Left cardiac atrium (tissue), 4 donors: ENCODE results near the gene SPARC. TPM values are rescaled to one million over a fixed set of nuclear protein-coding genes. Genes with fewer than 3 reads are reported as not detected.
A peak's percentile ranks its signal among the peaks of the same experiment; 100 is the strongest.
"Not testable (repeated sequence)": the region's sequence is repeated elsewhere in the genome, so short reads cannot be mapped to it uniquely, and the experiment has no call there.

ENCODE experiments used
- ATAC-seq, 2 donors: fragments of 200-7000 bp; cut with Tn5 transposase; one replicate each; pipeline ENCODE4 v1.9.1; 2020; ENCODE audit warnings: mild to moderate bottlenecking in 2 of 2, moderate library complexity in 2 of 2
- DNase-seq: peaks from one replicate; pipeline ENCODE4 v3.0.0-alpha.2; 2020
- intact Hi-C, 2 donors: fragments of 100-400 bp; cut with DNase I; formaldehyde crosslinking; loops; one replicate each; pipeline versions ENCODE4 v1.14.1 to v1.15.1; 2022 to 2023
- total RNA-seq, 2 donors: library from RNA; stranded (reverse); fragmentation: NEBNext Ultra II Directional; extraction: Animal tissue kit (Norgen Biotek cat#: 25700); gene quantifications; one replicate each; pipeline ENCODE4 v1.2.1, GENCODE V29; 2021
- donor health status: DM: no; HTN: yes; CAD: no.
- donor health status: DM: no; HTN: yes; CAD: no; lungs with severe emphysema.
- donor health status: DM: yes; HTN: yes; CAD: no.
- donor health status: Dilated cardiomyopathy.

Gene SPARC
- total RNA-seq, 2 donors from 2014 or later = 807 to 1,125 TPM

DNA sequence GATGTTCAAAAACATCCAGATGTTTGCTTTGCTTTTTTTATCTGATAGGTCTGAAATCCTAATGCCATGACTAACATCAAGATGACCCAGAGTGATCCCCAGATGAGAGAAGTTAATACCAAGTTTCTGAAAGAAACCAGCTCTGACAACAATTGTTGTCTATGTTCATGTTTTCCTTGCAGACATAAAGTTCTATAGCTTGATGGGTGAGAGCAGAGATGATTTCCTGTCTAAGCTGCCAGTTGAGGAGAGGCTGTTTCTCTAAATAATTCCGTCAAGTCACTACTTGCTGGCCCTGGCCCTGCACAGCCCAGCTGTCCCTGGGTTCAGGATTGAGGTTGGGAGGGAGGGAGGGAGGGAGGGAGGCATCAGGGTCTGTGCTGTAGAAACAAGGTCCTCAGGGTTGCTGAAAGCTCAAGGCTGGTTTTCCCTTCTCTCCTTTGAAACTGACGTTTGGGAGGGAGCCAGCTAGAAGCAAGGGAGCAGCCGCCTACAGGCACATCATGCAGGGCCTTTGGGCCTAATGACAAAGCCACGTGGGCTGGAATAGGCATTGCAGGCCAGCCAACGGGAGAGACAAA lies 3.9 kb downstream of the SPARC start:
- DNase-seq (no peak), ATAC-seq (peak in 1 of 2 donors; percentile 20)
- intact Hi-C loops = no loop called here

DNA sequence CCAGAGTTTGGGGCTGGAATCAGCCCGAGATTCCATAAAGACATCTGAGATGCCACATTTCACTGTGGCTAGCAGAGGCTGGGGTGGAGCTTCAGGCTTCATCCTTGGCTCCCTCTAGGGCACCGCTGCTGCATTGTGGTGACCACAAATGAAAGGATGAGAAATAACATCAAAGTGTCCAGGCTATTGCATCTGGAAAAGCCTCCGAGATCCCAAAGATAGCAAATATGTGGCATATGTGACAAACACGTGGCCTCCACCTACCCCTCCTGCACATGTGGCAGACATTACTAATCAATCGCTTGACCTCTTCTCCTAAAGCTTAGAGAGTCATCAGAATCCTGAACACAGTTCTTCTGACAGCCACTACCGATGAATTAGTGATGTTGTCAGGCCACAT lies 4.5 kb downstream of the SPARC start:
- intact Hi-C loops = no loop called here

DNA sequence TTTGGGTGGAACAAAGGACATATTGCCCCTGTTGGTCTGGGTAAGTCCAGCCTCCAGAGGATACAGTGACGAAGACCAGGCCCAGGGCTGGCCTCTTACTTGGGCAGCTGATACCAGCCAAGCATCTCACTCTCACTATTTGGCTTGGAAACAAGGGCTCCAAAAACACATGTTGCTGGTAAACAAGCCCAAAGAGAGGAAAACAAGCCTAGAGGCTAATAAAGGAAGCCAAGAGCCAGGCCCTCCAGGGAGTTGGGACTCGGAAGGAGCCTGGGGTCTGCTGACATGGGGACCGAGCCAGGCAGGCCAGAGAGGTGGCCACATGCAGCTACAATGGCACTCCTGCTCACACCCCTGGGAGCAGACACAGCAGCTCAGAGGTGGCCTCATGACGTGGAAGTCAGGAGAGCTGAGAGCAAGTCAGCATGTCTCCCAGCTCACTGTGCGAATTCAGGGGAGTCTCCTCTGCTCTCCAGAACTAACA lies 5.7 kb downstream of the SPARC start:
- DNase-seq (no peak), ATAC-seq (peak in 1 of 2 donors; percentile 5)
- intact Hi-C loops = no loop called here

More for the DNA sequence above, 4.5 kb downstream of the SPARC start:
- ATAC-seq = no peak
- no peak for DNase-seq

DNA sequence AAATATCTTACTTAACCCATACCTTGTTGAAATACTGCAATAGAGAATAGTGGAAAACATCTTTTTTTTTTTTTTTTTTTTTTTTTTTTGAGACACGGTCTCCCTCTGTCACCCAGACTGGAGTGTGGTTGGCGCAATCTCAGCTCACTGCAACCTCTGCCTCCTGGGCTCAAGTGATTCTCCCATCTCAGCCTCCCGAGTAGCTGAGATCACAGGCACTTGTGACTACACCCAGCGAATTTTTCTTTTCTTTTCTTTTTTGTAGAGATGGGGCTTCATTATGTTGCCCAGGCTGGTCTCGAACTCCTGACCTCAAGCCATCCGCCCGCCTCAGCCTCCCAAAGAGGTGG lies 6.6 kb downstream of the SPARC start:
- intact Hi-C loops, DNase-seq, ATAC-seq: not testable (repeated sequence)

DNA sequence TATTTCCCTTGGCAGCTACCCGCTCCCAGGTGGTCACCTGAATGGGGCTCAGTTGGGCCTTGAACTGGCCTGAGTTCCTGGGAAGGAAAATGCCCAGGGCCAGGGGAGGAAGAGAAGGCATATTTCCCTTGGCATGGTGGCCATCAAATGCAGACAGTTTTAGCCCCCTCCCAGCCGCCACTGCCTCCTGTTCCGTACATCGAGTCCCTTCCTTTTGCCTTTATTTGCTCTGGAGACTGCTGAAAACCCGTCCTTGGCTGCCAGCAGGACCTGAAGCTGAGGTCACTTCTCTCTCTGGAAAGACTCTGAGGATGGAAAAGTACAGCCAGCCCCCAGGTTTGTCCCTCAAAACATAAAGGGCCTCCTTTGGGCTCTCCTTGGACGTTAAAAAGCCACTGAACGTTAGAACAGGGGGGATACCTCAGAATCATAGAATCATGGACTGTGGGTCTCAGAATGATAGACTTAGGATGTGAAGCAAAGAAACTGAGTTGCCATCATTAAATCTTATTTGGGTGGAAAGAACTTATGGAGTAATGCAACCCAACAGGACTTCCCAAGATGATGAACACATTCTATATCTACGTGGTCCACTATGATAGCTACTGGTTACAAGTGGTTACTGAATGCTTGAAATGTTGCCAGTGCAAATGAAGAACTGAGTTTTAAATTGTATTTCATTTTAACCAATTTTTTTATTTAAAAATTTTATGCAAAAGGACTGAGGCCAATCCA lies 7.1 kb downstream of the SPARC start:
- intact Hi-C loops = no loop called here
- ATAC-seq (peak in 1 of 2 donors; percentile 2), DNase-seq (no peak)

DNA sequence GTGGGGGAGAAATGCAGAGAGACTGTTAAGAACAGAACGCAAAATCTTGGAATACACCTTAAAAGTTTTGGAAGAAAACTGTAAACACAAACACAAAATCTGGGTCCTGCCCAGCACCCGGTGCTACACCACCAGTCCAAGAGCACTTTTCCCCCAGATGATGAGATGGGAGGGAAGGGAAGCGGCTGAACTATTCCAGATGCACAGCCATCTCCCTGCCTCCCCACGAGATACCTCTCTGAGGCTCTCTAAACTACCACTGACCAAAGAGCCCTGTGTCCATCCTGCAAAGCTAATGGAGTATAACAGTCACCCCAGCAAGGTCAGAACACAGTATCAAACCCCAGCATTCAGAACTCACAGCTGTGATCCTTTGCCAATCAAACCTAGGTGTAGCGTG lies 8.0 kb downstream of the SPARC start:
- no peak for ATAC-seq
- intact Hi-C loops = no loop called here
- no peak for DNase-seq

DNA sequence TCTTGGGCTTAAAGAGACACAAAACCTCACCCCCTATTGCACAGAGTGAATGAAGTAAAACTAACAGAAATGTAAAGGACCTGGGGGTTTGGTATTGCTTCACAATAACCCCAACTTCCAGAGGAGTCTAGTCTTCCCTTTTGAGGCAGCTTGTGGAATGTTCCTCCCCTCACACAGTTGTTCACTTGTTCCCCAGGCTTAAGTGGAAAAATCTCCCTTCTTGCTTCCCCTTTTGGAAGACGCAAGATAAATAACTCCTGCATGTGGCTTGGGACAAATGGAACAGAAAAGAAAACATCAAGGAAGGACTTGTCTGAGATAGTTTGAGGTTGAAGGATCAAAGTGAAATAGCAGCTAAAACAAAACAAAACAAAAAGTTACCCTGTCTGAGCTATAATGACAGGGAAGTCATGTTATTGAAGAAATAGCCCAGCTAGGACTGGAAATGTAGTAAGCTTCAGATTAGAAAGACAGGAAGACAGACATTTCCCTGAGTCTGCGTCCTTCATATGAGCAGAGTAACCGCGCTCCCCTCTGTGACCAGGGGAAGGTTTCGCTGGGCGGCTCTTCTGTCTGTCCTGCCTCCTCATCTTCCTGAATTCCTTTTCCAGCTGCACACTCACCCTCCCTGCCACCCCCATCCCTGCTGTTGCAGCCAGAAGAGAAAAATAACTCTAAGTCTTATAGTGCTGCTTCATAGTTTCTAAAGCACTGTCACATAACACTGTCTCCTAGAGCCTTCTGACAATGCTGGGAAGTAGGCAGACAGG lies 8.8 kb downstream of the SPARC start:
- ATAC-seq (peak; percentile 21 to 59), DNase-seq (no peak)
- intact Hi-C loops = no loop called here

DNA sequence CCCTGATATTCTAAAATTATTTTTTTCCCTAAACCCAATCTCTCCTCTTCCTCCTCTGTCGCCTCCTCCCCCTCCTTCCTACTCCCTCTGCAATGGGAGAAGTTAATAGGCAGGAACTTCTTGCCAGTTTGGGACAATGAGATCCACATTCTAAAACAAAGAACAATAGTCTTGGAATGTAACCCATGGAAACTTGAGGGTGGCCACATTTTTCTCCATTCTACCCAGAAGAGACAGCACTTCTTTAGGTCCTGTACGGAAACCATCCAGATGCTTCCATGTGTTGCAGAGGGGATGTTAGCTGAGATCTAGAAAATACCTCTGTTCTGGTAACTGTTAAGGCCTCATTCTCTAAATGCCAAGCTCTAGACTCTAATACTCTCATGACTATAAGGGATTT lies 10.0 kb downstream of the SPARC start:
- DNase-seq = no peak
- no peak for ATAC-seq
- intact Hi-C loops = no loop called here

DNA sequence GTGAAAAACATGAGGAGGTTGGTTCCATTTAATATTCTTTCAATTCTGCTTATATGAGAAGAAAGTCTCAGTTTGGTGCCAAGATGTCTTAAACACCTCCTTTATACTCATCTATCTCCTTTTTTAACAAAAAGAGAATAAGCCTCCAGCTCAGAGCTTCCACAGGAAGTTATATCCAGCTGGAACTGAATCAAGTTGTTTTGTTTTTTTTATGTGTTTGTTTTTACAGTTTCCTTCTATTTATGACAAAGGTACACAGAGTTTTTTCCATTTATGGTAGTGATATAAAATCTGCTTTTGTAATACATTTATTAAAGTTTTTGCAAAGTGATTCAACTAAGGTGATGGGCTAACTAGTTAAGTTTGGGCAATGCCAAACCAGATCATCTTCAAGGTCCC lies 10.4 kb downstream of the SPARC start:
- intact Hi-C loops = no loop called here
- DNase-seq (no peak), ATAC-seq (no peak)

DNA sequence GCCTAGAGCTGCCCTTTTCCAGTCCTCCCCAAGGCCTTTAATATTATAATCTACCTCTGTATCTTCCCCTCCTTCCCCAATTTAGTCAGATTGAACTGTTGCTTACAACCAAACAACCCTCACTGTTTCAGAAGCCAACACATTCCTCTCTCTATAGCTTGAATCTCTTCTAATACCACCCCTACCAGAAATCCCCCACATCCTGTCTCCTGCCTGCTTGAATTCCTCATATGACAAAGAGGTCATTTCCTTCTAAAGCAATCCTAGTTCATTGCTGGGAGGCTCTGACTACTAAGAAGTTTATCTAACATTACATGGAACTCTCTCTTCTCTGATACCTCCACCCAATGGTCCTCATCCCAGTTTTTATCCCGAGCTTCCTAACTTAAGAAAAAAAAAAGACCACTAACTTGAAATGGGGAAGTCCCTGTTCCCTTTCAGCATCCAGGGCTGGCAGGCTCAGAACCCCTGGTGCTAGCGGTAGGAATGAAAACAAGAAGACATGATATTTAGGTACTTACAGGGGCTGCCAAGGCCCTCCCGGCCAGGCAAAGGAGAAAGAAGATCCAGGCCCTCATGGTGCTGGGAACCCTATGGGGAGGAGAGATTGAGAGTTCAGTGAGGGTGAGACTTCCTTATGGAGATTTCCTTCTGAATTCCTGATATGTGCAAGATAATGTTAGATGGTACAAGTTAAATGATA lies 11.0 kb downstream of the SPARC start:
- DNase-seq = no peak
- no peak for ATAC-seq
- intact Hi-C loops = no loop called here

DNA sequence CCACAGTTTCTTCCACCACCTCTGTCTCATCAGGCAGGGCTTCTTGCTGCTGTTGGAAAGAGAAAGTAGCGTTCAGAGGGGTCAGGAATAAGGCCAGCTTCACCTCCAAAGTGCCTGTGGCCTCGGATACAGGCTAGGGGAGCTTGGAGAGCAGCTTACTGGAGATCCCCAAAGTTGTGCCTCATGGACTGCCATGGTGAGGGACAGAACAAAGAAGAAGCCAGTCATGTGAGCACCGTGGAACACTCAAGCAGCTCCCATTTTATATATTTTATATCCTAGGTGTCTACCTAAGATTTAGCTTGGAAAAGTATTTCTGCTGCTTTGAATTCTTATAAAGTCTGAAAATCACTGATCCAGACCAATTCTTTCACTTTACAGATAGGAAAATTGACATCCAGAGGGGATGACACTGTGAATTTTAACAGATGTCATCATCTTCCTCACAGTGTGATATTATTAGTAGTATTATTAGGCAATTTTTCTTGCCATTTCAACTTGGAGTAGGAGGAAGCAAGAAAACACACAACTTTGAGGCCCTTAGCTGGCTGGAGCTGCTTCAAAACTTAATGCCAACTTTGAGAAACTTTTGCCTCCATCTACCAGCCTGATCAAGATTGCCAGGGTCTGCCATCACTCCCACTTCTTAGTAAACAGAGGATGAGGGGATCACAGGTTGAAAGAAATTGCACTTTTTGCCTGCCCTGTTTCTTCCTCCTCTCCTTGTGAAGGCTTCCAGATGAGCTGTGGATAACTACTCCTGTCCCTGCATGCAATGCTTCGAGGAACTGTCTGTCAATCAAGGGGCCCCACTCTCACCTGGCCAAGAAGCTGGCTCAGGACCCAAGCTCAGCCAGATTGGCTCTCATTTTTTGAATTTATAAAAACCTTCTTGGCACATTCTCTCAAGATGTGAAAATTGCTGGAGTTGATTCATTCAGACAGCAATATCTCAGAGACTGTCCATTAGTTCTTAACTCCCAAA lies 11.8 kb downstream of the SPARC start:
- ATAC-seq (no peak), DNase-seq (no peak)
- intact Hi-C loops = no loop called here

DNA sequence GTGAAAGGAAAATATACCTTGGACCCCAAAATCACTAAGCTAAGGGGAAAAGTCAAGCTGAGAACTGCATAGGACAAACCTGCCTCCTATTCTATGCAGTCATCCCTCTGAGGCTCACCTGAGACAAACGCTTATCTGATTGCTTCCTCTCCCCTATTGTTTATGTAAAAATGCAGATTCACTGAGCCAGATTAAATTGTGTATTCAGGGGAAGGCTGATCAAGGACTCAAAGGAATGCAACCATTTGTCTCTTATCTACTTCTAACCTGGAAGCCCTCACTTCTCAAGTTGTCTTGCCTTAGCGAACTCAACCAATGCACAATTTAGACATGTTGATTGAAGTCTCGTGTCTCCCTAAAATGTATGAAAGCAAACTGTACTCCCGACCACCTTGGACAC lies 13.3 kb downstream of the SPARC start:
- DNase-seq (no peak), ATAC-seq (no peak)
- intact Hi-C loops = no loop called here

DNA sequence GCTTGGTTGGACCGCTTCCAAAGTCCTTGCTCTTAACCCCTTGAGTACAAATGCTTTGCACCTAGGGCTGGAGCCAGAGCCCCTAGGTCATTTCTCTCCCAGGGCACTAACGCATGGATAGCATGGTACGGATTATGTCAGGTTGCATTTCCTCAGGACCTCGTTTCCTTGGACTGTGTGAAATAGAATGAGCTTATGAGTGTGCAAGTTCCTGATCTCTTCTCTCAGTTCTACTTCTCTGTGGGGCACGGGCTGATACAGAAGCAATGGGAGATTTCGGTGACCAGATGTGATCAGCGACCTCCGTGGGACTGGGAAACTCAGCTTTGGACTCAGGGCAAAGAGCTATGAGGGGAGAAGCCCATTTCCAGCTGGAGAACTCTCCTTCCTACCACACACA lies 14.2 kb downstream of the SPARC start:
- ATAC-seq (no peak), DNase-seq (no peak)
- intact Hi-C loops = no loop called here

DNA sequence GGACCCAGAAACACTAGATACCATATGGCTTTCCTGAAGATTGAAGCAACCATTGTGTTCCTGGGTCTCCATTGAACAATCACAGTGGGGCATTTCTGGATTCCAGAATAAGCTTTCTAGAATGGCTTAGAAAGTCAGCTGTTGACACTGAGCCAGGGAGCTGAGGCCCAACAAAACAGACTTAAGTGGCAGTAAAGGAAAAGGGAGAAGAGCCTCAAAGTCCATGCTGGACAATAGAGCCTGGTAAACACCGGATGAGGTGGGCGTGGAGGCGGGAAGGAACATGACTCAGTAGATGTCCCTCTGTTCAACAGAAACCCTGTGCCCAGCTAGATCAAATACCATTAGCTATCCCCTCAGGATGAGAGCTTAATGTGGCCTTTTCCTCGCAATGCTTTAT lies 14.8 kb downstream of the SPARC start:
- DNase-seq (peak; percentile 82), ATAC-seq (peak; percentile 29 to 45)
- intact Hi-C loops = no loop called here

DNA sequence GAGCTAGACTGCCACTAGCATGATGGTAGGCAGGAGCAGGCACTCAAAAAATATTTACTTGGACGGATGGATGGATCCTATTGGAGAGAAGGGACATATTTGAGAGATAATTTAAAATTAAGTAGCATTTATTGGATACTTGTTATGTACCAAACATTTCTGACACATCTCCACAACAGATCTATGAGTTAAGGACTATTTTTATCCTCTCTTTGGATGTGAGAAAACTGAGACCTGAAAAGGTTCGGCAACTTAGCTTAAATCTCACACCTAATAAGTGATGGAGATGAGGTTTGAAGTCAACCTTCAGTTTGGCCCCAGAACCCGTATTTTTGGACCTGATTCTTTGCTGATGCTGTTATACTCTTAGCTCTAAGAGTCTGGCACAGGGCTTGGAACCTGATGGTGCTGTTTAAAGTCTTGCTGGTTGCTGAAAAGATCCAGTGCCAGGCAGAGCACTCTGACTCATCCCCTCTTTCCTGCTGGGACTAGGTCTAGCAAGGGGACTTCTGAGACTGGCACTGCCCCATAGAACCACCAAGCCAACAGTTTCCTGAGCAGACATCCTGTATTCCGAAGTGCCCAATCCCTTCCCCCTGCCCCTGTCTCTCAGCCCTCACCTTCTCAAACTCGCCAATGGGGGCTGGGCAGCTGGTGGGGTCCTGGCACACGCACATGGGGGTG lies 15.6 kb downstream of the SPARC start:
- DNase-seq (no peak), ATAC-seq (peak; percentile 16 to 71)
- intact Hi-C loops = no loop called here

DNA sequence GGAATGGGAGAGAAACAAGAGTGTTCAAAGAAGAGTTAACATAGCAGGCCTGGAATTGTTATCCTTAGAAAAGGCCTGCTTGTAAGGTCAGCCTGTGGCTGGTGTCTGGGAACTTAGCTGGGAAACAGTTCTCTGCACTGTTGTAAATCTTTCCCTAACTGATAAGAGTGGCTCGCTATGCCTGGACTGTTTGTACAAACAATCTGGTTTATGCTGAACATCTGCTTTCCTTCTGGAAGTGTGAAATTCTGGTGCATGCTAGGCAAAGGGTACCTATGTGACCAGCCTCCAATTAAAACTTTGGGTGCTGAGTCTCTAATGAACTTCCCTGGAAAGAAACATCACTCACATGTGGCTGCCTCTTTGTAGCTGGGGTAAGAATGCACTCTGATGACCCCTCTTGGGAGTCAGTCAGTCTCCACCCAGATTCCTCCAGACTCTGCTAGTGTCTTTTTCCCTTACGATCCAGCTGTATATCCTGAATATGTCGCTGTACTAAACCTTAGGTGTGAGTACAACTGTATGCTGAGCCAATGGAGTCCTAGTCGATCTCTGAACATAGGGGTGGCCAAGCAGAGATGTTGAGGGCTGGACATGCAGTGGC lies 16.5 kb downstream of the SPARC start:
- intact Hi-C loops = no loop called here
- DNase-seq (no peak), ATAC-seq (peak; percentile 12 to 31)

DNA sequence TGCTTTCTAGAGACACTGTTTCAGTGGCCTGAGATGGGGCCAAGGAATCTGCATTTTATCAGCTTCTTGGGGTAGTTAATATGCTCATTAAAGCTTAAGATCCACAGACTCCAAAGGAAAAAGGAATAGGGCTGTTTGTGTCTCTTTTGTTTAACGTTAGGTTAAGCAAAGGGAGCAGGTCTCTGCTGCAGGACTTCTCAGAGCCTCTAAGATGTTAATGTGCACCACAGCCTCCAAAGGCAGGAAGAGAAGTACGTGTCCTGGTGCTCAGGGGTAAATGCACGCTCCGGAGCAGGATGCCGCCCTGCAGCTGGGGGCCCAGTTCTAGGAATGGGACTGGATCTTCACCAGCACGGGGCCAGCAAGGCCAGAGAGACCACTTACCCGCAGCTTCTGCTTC lies 19.6 kb downstream of the SPARC start:
- no peak for ATAC-seq
- no peak for DNase-seq
- intact Hi-C loops = no loop called here

DNA sequence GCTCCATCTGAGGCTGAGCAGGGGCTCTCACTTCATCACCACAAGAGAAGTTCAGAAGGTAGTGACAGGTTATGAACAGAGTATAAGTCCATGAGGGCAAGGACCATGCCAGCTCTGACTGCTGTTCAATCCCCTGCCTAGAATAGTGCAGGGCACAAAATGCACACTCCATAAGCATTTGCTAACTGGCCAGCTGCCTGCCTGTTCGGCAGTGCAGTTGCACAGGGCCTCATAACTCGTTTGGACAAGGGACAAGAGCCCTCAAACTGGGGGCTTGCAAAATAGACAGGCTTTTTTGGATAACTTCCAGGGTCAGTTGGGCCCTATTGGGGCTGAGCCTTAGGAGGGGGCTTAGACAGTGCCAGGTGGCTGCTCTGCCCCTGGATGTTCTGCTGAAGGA lies 21.1 kb downstream of the SPARC start:
- DNase-seq = no peak
- intact Hi-C loops = no loop called here
- ATAC-seq = peak in 1 of 2 donors; percentile 1
